A549 treated with AZD9567 at 1 μM for 4 hours (cell line): ENCODE data around the gene TNS1. TPM values are rescaled to one million over a fixed set of nuclear protein-coding genes. Genes with fewer than 3 reads are reported as not detected.

Source experiments
- total RNA-seq: library from RNA; stranded (reverse); fragments of 200-300 nt; extraction: Qiagen RNA extraction; gene quantifications from 5 replicates; pipeline ENCODE4 v1.2.3, GENCODE V29; 2022; ENCODE audit not compliant: insufficient read depth

The TNS1 gene
- 6.2 to 13.3 TPM (median 10.3 TPM) in 5 replicates for total RNA-seq

DNA sequence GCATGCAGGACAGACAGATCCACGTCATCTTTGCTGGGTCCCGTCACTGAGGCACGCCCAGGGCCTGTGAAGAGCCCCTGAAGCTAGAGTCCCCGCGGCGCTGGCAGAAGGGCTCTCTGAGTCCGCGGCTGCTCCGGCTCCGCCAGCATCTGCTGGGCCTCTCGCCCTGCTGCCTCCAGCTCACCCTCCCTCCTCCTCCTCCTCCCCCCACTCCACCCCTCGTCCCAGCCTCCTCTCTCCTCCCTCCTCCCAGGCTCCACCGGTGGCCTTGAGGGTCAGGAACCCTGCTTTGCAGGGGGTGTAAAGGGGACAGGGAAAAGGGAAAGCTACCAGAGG, at the start of gene TNS1:
TNS1 (minus strand) TSS at position 151 of the 336 bp plus-strand sequence; CDS start at position 28, 123 bp downstream.

Other genes starting within 250 kb of the TNS1 start
- 0.02 to 0.12 TPM in 2 of 5 replicates, not detected in the others for gene RUFY4, start 66.3 kb upstream of the TNS1 start, total RNA-seq
- 0.10 TPM in 1 of 5 replicates, not detected in the others for gene CXCR2, start 123.0 kb upstream of the TNS1 start, total RNA-seq
- not detected in 5 replicates for gene CXCR1, start 164.0 kb upstream of the TNS1 start, total RNA-seq
- 273 to 294 TPM (median 291 TPM) in 5 replicates for gene ARPC2, start 214.2 kb upstream of the TNS1 start, total RNA-seq